Globus pallidus (tissue), 1 donor: ENCODE data around the gene ZNF264.
"Not testable (repeated sequence)": the region's sequence is repeated elsewhere in the genome, so short reads cannot be mapped to it uniquely, and the experiment has no call there.

ENCODE experiments used
- DNase-seq: peaks from one replicate; pipeline ENCODE4 v3.0.0-alpha.2; 2015; ENCODE audit warnings: low spot score

ZNF264 gene

GRCh38 chr19:57191141-57192076 lies at the start of gene ZNF264:
Gene ZNF264 (plus strand): TSS chr19:57191500. CDS start chr19:57191914, 414 bp downstream.
- peak; percentile 85 for DNase-seq

GRCh38 chr19:57141699-57142098 lies 49.6 kb upstream of the ZNF264 start:
- DNase-seq: no peak

- DNase-seq: no peak
These were observed 38.4 kb upstream of the ZNF264 start for GRCh38 chr19:57152921-57153320.

- no peak for DNase-seq
These were observed 29.2 kb upstream of the ZNF264 start for GRCh38 chr19:57161985-57162539.

GRCh38 chr19:57165846-57166245 lies 25.5 kb upstream of the ZNF264 start:
- DNase-seq: no peak

- DNase-seq: no peak
These were observed 23.9 kb upstream of the ZNF264 start, which contains the start of gene DUXA for GRCh38 chr19:57167385-57167784. Gene DUXA (minus strand): TSS chr19:57167485. CDS start chr19:57167443, 42 bp downstream.

GRCh38 chr19:57171551-57172081 lies 19.7 kb upstream of the ZNF264 start:
- DNase-seq: peak; percentile 40

- no peak for DNase-seq
These were observed 999 bp upstream of the ZNF264 start for GRCh38 chr19:57190301-57190700.

GRCh38 chr19:57192077-57192420 lies 749 bp downstream of the ZNF264 start:
- DNase-seq: no peak

GRCh38 chr19:57192993-57193392 lies 1.7 kb downstream of the ZNF264 start:
- no peak for DNase-seq

GRCh38 chr19:57197874-57198273 lies 6.6 kb downstream of the ZNF264 start:
- DNase-seq: not testable (repeated sequence)

GRCh38 chr19:57202160-57202559 lies 10.9 kb downstream of the ZNF264 start:
- DNase-seq: no peak

- no peak for DNase-seq
These were observed 19.1 kb downstream of the ZNF264 start for GRCh38 chr19:57210381-57210780.

- no peak for DNase-seq
These were observed 20.8 kb downstream of the ZNF264 start for GRCh38 chr19:57212109-57212508.

GRCh38 chr19:57227502-57227901 lies 36.2 kb downstream of the ZNF264 start:
- no peak for DNase-seq

- DNase-seq: no peak
These were observed 40.4 kb downstream of the ZNF264 start for GRCh38 chr19:57231686-57232085.

GRCh38 chr19:57233207-57233606 lies 41.9 kb downstream of the ZNF264 start:
- no peak for DNase-seq

- DNase-seq: no peak
These were observed 48.6 kb downstream of the ZNF264 start for GRCh38 chr19:57239982-57240310.

- peak; percentile 90 for DNase-seq
These were observed 49.2 kb downstream of the ZNF264 start, which contains the start of gene ZNF805 for GRCh38 chr19:57240311-57241090. Gene ZNF805 (plus strand): TSS chr19:57240632. CDS start chr19:57240892, 260 bp downstream.

GRCh38 chr19:57241176-57241575 lies 49.9 kb downstream of the ZNF264 start:
- DNase-seq: no peak

- DNase-seq: no peak
These were observed 51.5 kb downstream of the ZNF264 start for GRCh38 chr19:57242821-57243220.

GRCh38 chr19:57244513-57244912 lies 53.2 kb downstream of the ZNF264 start:
- no peak for DNase-seq
